HCT116 (cell line): ENCODE data around the gene ADAM8.

Source experiments
- CEBPB ChIP-seq: IDR thresholded peaks from 2 replicates; pipeline ENCODE4 v1.6.1; 2012; ENCODE audit warnings: low read depth
- CTCF ChIP-seq, 3 experiments: fragments of 200-600 bp in 1 of 3; sonication (generic) in 1 of 3; IDR thresholded peaks in 2 of 3; conservative IDR thresholded peaks in 1 of 3; 2 replicates each; pipeline ENCODE4 v1.5.1; 2012 to 2017; ENCODE audit warnings: low read depth in 2 of 3, low read length in 2 of 3, antibody characterized with exemption in 1 of 3, borderline replicate concordance in 1 of 3, control low read depth in 1 of 3, mild to moderate bottlenecking in 1 of 3, mixed read lengths in 1 of 3, mixed run types in 1 of 3, moderate library complexity in 1 of 3; ENCODE audit not compliant: insufficient read depth in 1 of 3
- EGR1 ChIP-seq: IDR thresholded peaks from 2 replicates; pipeline ENCODE4 v1.6.1; 2012; ENCODE audit warnings: low read depth
- EZH2 ChIP-seq: fragments of 200-600 bp; sonication (generic); IDR thresholded peaks from 2 replicates; pipeline ENCODE4 v1.6.1; 2017; ENCODE audit warnings: antibody characterized with exemption, mixed run types
- EZH2phosphoT487 ChIP-seq: fragments of 200-600 bp; IDR thresholded peaks from 2 replicates; pipeline ENCODE4 v1.6.1; 2018; ENCODE audit warnings: antibody characterized with exemption, borderline replicate concordance
- POLR2A ChIP-seq: IDR thresholded peaks from 2 replicates; pipeline ENCODE4 v1.7.0; 2011; ENCODE audit warnings: borderline replicate concordance; ENCODE audit not compliant: insufficient read depth, insufficient read length; ENCODE audit errors: extremely low read depth
- POLR2AphosphoS5 ChIP-seq: IDR thresholded peaks from 2 replicates; pipeline ENCODE4 v1.6.1; 2011; ENCODE audit warnings: mild to moderate bottlenecking, low read depth, low read length, moderate library complexity
- REST ChIP-seq: IDR thresholded peaks from 2 replicates; pipeline ENCODE4 v1.6.1; 2012; ENCODE audit warnings: low read depth
- SIN3A ChIP-seq: IDR thresholded peaks from 2 replicates; pipeline ENCODE4 v1.6.1; 2012; ENCODE audit warnings: low read depth
- YY1 ChIP-seq: IDR thresholded peaks from 2 replicates; pipeline ENCODE4 v1.6.1; 2011; ENCODE audit warnings: low read length, low read depth, moderate library complexity, mild to moderate bottlenecking; ENCODE audit not compliant: insufficient replicate concordance; ENCODE audit errors: extremely low read depth
- ZFX ChIP-seq: fragments of 450-650 bp; IDR thresholded peaks from 2 replicates; pipeline ENCODE4 v1.6.1; 2017
- ZNF274 ChIP-seq: fragments of 200-500 bp; sonication (Bioruptor generic); IDR thresholded peaks from 2 replicates; pipeline ENCODE4 v1.6.1; 2014; ENCODE audit warnings: mild to moderate bottlenecking, low read depth, low read length, inconsistent platforms
- TF ChIP-seq, protein P1 (sequence below): IDR thresholded peaks from 2 replicates; pipeline ENCODE4 v1.6.1; 2011; ENCODE audit warnings: mild to moderate bottlenecking, low read length, moderate library complexity; ENCODE audit not compliant: insufficient replicate concordance; ENCODE audit errors: extremely low read depth
- TF ChIP-seq, protein P2 (sequence below): IDR thresholded peaks from 2 replicates; pipeline ENCODE4 v1.6.1; 2012

- TF ChIP-seq EZH2phosphoT487 (no peak), CTCF (IDR thresholded peaks at IDR 0.05 in 2 of 3, conservative IDR thresholded peaks at IDR 0.05 in 1 of 3; ENCODE audit: borderline replicate concordance in 1 of 3, insufficient read depth in 1 of 3, low read depth in 2 of 3, low read length in 2 of 3) (no peak), CEBPB (no peak), REST (no peak), POLR2AphosphoS5 (no peak), EZH2 (no peak), POLR2A (no peak), EGR1 (no peak), SIN3A (no peak), ZNF274 (no peak), ZFX (no peak), YY1 (no peak)
- TF ChIP-seq, protein P1, sequence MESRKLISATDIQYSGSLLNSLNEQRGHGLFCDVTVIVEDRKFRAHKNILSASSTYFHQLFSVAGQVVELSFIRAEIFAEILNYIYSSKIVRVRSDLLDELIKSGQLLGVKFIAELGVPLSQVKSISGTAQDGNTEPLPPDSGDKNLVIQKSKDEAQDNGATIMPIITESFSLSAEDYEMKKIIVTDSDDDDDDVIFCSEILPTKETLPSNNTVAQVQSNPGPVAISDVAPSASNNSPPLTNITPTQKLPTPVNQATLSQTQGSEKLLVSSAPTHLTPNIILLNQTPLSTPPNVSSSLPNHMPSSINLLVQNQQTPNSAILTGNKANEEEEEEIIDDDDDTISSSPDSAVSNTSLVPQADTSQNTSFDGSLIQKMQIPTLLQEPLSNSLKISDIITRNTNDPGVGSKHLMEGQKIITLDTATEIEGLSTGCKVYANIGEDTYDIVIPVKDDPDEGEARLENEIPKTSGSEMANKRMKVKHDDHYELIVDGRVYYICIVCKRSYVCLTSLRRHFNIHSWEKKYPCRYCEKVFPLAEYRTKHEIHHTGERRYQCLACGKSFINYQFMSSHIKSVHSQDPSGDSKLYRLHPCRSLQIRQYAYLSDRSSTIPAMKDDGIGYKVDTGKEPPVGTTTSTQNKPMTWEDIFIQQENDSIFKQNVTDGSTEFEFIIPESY: no peak
- TF ChIP-seq, protein P2, sequence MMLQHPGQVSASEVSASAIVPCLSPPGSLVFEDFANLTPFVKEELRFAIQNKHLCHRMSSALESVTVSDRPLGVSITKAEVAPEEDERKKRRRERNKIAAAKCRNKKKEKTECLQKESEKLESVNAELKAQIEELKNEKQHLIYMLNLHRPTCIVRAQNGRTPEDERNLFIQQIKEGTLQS: no peak
Measured at GRCh38 chr10:133235265-133235855, 41.3 kb downstream of the ADAM8 start.
